Activated T-cell treated with anti-CD3 and anti-CD28 coated beads, Interleukin-2, amount 50 U/mL, for 48 hours (primary cell): ENCODE results near the gene PPM1M.
A peak's percentile ranks its signal among the peaks of the same experiment; 100 is the strongest.
"Not testable (repeated sequence)": the region's sequence is repeated elsewhere in the genome, so short reads cannot be mapped to it uniquely, and the experiment has no call there.

Source experiments
- DNase-seq, 2 experiments: peaks; one replicate each; pipeline ENCODE4 v3.0.0-alpha.2; 2020

Gene PPM1M

DNA sequence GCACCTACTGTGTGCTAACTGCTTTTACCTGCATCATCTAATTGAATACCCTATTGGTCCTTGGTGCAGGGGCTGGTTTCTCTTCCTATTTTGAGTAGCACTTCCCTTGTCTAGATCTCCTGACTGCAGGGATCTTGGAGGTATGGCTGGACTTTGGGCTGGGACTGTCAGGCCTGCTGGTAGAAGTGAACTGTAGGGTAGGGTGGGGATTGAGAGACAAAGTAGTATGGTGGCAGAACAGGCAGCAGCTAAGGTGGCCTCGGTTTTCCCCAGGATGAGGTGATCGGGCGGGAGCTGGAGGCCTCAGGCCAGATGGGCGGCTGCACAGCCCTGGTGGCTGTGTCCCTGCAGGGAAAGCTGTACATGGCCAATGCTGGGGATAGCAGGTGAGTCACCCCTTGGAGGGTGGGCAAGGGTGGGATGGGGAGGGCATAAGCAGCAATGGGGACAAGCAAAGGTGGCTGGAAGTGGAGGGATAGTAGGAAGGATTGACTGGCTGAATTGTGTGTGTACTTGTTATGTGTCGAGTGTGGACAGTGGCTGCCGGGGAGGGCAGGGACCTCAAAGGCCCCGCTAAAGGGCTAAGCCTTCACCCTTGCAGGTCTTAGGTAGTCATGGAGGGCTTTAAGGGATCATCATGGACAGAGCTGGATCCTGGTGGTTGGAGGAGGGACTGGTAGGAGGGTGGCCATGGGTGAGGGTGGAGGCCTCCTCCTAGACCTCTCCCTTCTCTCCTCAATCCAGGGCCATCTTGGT, 2.0 kb downstream of the PPM1M start:
- DNase-seq = peak; percentile 25 to 26

DNA sequence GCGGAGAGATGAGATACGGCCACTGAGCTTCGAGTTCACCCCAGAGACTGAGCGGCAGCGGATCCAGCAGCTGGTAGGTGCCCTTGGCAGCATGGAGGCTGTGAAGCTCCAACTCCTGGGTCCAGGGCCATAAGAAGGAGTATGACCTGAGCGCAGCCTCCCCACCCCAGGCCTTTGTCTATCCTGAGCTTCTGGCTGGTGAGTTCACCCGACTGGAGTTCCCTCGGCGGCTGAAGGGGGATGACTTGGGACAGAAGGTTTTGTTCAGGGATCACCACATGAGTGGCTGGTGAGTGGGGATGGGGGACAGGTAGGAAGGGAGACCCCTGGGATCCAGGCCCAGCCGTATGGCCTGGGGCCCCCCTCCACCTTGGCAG, 2.6 kb downstream of the PPM1M start:
- peak; percentile 19 to 20 for DNase-seq

DNA sequence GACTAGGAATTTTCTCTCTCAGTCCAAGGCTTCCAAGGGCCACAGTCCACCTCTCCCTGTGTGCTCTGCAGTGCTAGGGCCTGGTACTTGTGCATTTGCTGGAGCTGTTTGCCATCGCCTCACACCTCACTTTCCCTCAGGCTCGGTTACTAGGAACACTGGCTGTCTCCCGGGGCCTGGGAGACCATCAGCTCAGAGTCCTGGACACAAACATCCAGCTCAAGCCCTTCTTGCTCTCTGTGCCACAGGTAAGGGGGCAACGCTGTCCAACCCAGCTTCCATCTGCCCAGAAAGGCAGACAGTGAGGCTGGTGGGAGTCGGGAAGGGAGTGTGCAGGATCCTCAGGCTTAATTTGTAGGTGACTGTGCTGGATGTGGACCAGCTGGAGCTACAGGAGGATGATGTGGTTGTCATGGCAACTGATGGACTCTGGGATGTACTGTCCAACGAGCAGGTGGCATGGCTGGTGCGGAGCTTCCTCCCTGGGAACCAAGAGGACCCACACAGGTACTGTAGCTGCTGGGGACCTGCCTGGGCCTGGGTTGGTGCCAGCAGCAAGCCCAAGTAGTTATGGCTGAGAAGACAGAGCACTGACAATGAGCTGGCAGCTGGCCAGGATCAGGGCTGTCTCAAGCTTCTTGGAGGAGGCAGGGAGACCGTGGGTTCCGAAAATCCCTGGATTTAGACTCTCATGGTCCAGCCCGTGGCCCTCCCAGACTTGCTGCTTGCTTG, 3.4 kb downstream of the PPM1M start:
- peak; percentile 28 to 35 for DNase-seq

DNA sequence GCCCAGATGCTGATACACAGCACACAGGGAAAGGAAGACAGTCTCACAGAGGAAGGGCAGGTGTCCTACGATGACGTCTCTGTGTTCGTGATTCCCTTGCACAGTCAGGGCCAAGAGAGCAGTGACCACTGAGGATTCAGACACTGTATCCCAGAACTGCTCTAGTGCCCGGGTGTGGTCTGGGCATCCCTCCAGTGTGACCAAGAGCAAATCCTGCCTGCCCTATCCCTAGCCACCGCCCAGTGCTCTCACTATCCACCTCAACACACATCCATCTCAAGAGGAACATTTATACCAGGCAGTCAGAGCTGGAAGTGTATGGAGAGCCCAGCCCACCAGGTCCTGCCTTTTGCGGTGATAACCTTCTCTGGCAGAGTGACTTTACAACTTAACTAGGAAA, 4.1 kb downstream of the PPM1M start:
- DNase-seq = peak in 1 of 2 experiments; percentile 19

DNA sequence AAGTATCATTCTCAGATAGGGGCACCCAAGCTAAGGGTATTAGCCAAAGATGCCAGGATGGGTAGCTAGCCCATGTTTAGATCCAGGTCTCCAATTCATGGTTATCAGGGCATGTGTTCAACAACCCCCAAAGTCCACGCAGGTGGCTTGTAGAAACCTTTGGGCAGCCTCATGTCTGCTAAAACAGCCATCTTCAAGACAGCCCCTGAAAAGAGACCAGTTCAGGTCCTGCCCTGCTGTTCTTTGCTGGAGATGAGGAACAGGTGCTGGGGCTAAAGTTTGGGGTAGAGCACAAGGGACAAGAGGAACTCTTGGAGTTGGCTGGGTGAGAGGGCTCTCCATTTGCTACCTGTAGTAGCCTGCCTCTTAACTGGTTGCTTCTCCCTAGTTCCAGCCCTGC, 4.6 kb downstream of the PPM1M start:
- DNase-seq = peak in 1 of 2 experiments; percentile 26

DNA sequence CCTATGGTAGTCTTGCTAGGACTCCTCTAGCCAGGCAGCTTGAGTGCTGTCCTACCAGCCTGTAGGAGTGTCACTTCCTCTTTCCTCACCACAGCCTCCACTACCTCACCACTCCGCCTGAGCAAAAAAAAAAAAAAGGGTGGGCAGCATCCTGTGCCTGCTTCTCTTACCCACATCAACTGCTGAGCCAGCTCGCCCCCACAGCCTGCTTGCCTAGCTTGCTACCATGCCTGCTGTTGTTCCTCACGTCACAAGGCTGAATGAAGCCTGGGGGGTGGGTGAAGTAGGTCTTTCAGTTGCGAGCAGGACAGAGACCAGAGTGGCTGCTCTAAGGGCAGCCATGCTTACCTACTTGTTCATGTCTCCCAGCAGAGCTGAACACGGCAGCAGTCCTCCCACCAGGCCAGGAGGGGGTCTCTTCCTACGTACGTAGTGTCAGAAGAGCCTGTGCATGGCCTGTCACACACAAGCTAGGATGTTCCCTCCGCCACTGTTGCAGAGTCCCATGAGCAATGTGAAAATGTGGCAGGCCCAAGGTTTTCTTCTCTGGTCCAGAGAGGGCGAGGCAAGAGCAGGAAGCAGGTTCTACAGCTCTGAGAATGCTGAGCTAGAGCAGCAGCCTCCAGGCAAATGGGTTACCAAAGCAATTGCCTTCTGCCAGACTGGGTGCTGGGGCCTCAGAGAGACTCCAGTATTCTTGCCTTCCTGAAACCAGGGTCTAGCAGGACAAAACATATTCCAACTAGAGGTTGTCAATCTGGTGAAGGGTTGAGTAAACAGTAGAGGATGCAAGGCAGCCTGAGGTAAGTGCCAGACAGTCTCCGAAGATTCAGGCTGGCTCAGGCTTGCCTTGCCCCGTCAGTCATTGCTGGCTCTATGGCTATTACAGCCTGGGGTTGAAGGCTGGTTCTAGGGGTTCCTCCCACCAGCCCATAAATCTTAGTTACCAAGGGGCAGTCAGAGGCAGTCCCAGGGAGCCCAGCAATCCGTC, 8.1 kb downstream of the PPM1M start:
- DNase-seq = peak; percentile 86 to 90

DNA sequence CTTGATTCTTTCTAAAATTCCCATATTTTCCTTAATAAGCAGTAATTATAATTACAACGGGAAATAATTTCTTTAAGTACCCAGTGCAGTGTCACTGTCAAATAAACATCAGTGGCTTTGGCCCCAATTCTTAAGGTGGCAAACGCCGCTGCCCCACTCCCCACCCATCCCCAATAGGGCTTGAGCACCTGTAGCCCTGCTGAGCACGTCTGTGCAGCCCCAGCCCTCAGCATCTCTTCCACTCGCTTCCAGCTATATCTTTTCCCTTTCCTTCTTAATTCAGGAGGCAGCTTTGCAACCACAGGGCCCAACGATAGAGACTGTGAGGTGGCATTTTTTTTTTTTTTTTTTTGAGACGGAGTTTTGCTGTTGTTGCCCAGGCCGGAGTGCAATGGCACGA, 9.0 kb downstream of the PPM1M start:
- peak in 1 of 2 experiments; percentile 20 for DNase-seq

DNA sequence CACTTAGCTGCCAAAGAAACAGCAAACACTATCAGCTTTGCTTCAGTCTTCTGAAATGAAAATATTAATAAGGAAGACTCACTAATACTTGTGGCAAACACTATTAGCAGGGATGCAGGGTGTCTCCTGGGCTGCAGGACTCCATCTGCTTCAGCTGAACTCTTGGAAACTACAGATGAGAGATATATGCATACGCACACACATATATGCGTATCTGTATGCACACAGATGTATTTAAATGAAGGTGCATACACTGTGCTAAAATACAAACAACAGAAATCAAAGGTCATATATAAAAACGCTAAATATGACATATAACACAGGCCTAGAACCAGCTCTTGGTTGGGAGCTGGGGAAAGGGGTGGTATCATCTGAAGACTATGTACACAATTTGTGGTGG, 10.6 kb downstream of the PPM1M start:
- no peak for DNase-seq

DNA sequence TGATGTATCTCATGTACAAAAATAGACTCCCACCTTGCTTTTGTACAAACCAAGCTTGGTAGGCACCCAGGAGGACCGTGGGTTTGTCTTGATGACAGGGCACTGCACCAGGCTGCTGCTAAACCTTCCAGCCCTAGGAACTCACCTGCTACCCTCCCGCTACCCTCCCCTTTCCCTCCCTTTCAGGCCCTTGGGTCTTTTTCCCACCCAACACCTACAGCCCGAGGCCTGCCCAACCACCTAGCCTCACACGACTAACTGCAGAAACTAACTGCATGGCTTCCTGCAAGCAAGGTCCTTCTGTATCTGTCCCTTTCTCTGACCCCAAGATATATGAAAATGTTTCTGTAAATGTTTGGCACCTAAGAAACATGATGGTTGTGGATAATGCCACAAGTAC, 11.1 kb downstream of the PPM1M start:
- peak in 1 of 2 experiments; percentile 17 for DNase-seq

DNA sequence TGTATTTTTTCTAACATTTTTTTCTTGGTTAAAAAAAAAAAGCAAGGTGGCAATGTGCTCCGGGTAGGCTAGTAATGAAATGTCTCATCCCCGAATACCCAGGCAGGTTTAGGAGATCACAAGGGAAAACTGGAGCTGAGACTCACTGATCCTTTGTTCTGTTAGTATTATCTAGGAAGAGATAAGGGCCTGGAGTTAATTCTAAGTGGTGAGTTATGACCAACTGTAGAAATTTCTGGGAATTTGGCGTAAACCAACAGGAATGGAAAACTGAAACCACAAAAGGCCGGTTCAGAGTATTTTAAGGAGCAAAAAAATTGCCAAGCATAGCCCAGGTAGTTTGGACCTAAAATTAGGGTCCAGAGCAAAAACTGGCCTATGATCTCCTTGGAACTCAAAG, 12.4 kb downstream of the PPM1M start:
- DNase-seq = no peak

DNA sequence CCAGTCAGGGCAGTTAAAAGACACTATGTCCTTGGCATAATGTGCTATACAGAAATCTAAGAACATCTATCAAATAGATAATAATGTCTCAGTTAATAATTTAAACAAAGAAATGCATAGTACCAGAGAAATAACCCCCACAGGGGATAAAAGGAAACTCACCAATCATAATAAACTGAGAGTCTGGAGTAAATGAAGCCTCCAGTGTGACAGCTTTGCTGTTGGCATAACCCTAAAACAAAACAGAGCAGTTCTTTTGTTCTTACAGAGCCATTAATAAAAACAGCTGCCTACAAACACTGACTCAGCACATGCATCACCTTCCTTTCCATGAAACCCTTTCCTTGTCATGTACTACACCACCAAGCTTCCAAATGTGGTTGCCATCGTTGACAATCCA, 13.5 kb downstream of the PPM1M start:
- DNase-seq = no peak

DNA sequence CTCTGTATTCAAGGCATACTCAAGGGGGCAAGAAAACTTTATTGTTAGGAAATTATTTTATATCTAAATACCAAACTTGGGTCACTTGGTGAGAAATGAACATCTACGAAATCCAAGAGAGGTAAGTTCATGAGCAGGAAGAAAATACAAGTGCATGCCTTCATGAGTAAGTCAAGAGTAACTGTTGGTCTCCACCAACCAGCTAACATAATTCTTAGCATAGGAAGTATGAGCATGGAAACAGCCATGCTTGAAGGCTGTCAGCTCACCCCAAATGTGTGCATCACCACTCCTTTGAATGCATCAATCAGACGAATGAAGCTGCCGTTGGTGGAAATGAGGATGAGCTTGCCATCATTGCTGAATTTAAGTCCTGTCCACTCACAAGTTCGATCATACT, 13.9 kb downstream of the PPM1M start:
- no peak for DNase-seq

DNA sequence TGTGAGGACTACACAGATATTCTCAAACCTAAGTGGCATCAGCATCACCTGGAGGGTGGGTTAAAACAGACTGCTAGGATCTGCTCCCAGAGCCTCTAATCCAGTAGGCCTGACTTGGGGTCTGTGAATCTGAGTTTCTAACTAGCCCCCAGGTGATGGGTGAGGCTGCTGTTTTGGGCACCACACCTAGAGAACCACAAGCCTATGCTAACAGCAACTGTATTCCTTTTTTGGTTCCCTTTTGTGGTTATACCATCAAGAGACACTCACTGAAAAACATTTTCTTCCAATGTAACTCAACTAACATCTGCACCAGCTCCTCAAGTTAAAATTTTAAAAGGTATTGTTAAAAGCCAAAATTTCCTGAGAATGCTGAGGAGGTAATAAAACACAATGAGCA, 16.9 kb downstream of the PPM1M start:
- DNase-seq = no peak

DNA sequence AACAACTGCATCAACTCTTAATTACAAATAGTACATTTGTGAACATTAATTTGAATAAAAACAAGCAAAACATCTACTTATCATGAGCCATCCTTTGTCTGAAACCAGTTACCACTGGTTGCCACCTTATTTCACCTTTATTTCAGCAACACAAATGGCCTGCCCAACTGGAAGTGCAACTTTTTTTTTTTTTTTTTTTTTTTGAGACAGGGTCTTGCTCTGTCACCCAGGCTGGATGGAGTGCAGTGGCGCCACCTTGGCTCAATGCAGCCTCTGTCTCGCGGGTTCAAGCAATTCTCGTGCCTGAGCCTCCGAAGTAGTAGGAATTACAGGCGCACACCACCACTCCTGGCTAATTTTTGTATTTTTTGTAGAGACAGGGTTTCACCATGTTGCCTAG, 19.8 kb downstream of the PPM1M start:
- peak; percentile 11 to 17 for DNase-seq

DNA sequence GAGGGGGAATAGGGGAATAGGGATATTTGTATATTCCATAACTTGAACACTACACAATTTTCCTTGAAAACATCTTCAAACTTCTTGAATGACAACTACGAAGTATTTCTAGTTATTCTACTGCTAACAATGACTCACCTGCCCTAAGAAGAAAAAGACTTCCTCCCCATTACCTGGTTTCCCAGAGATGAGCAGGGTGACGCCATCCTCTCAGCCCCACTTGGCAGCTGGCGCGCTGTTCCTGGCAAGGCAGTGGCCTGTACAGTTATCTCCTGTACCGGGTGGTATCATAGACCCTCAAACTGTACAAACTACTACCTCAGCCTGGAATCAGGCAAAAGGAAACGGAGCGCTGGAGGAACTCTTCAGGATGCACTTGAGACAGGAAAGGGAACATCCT, 22.5 kb downstream of the PPM1M start:
- DNase-seq = peak; percentile 68 to 75

DNA sequence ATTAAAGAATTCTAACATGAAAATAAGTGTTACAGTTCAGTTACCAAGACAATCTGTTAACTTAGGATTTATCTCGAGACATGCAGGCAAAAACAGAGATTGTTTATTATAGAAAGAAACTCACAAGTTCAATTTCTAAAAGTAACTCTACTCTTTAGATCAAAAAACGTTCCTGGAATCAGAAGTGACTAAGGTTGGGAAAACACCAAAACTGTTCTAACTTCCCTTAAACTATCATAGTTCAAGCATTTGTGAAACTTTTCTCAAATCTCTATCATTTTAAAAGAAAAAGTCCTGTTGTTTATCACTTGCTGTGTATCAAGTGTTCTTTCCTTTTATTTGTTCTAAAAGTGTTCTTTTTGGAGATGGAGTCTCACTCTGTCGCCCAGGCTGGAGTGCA, 24.2 kb downstream of the PPM1M start:
- no peak for DNase-seq

DNA sequence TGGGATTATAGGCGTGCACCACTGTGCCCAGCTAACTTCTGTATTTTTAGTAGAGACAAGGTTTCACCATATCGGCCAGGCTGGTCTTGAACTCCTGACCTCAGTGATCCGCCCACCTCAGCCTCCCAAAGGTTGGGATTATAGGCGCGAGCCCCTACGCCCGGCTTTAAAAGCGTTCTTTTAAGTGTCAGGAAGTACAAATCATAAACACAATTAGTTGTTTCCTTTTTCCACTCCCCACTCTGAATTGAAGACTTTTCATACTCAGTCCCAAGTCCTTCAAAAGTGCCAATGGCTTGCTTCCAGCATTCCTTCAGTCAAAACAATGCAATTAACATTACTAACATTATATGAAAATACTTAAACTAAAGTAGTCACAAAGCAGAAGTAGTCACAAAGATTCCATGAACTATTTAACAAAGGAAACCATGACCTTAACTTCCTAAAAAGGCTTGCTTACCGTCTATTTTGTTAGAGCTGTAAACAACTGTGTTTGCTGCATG, 24.7 kb downstream of the PPM1M start:
- no peak for DNase-seq

DNA sequence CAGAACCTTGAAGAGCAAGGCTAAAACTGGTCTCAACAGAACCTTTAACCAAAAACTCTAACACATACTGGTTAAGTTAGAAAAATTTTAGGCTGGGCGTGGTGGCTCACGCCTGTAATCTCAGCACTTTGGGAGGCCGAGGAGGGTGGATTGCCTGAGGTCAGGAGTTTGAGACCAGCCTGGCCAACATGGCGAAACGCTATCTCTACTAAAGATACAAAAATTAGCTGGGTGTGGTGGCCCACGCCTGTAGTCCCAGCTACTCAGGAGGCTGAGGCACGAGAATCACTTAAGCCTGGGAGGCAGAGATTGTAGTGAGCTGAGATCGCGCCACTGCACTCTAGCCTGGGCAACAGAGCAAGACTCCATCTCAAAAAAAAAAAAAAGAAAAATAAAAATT, 26.6 kb downstream of the PPM1M start:
- DNase-seq = not testable (repeated sequence)

DNA sequence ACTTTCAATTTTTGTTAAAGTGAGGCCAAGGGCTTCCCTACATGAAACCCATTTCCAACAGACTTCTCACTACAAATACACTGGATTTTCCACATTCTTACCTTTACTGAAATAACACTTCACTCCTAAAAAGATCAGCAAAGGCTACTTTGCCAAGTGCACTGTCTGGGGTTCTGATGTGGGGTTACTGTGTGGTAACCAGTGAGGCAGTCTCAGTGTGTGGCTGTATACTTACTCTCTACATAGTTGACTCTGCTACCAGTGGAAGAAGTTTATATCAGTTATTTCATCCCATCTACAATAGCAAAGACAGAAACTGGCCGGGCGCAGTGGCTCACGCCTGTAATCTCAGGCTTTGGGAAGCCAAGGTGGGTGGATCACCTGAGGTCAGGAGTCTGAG, 27.3 kb downstream of the PPM1M start:
- no peak for DNase-seq

DNA sequence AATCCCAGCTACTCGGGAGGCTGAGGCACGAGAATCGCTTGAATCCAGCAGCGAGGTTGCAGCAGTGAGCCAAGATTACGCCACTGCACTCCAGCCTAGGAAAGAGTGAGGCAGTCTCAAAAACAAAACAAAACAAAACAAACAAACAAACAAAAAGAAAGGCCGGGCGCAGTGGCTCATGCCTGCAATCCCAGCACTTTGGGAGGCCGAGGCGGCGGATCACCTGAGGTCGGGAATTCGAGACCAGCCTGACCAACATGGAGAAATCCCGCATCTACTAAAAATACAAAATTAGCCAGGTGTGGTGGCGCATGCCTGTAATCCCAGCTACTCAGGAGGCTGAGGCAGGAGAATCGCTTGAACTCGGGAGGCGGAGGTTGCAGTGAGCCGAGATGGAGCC, 29.2 kb downstream of the PPM1M start:
- not testable (repeated sequence) for DNase-seq

DNA sequence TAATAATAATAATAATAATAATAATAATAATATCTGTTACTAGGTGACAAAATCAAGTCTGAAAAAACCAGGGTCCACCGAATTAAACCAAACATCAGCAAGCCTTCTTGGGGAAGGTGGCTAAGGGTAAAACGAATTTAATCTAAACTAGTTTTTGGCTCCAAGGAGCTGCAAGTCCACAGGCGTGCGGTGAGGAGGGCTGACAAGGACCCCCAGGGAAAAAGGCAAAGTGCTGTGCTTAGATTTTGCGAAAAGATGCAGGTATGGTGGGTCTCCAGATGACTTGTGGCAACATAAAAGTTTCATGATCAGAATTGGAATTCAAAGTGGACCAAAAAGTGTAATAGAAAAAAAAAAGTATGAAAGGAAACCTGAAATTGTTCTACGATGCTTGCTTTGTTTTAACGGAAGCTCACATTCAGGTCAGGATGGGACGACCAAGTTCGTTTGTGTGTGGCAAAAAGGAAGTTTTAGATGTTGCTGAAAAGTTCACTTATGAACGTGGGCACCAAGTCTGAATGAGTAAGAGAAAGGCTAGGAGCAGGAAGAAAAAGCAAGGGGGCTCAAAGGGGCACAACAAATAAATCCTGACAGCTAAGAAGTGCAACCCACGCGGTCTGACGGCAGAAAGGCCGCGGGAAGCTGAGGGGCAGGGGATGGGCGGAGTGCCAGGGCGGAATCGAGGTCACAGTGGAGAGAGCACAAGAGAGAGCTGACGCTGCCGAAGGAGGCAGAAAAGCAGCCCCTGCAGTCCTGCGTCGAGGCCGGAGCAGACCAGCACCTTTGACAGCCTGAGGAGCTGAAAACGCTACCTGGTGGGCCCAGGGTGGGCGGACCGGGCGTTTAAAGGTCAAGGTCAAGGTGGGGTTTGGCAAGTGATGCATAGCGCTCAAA, 31.8 kb downstream of the PPM1M start:
- DNase-seq = peak; percentile 85 to 89

DNA sequence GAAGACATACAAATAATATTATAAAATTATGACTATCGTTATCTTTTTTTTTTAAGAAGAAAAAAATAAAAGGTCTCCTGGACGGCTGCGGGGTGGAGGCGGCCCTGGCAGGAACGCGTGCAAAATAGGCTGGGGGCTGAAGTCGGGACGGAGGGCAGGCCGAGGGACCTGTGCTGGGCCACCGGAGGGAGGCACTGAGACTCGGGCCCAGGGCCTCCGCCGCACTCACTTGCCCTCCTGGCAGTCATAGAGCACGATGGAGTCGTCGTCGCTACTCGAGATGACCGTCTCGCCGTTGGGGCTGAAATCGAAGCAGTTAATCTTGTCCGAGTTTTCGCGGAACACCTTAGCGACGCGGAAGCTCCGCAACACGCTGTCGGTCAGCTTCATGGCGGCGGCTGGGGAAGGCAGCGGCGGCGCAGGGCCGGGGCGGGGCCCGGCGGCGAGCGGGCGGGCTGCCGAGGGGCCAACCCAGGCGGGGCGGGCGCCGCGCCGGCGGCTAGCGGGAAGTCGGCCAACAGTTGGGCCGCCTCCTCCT, 32.5 kb downstream of the PPM1M start:
- DNase-seq = peak in 1 of 2 experiments; percentile 79
